ENCODE measurements around the gene CRYBA2.

GRCh38 chr2:219025637-219026585 lies 32.7 kb upstream of the CRYBA2 start:
- TF ChIP-seq CTCF (IDR thresholded peaks at IDR 0.05) (no peak), POLR2A (IDR thresholded peaks at IDR 0.05) (no peak)
